ENCODE results near the gene TCF12.

TCF12 gene

GRCh38 chr15:57323299-57323805, 404.9 kb downstream of the TCF12 start:
- CTCF ChIA-PET, result interaction anchor here (1.3 to 2.9 kb wide), 4 partner anchors 12 to 204 kb away, joined by 3 to 15 read pairs (median 8); no protein-coding TSS in a partner anchor
- no peak for DNase-seq (ENCODE audit: low read depth, low spot score)
- no peak overlapping the region for H3K4me3 ChIP-seq (ENCODE audit: low read depth, low read length)
- POLR2A ChIA-PET, result no interaction called here
- TF ChIP-seq, protein P1, sequence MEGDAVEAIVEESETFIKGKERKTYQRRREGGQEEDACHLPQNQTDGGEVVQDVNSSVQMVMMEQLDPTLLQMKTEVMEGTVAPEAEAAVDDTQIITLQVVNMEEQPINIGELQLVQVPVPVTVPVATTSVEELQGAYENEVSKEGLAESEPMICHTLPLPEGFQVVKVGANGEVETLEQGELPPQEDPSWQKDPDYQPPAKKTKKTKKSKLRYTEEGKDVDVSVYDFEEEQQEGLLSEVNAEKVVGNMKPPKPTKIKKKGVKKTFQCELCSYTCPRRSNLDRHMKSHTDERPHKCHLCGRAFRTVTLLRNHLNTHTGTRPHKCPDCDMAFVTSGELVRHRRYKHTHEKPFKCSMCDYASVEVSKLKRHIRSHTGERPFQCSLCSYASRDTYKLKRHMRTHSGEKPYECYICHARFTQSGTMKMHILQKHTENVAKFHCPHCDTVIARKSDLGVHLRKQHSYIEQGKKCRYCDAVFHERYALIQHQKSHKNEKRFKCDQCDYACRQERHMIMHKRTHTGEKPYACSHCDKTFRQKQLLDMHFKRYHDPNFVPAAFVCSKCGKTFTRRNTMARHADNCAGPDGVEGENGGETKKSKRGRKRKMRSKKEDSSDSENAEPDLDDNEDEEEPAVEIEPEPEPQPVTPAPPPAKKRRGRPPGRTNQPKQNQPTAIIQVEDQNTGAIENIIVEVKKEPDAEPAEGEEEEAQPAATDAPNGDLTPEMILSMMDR (IDR thresholded peaks at IDR 0.05; ENCODE audit: insufficient read depth, low read length, missing control alignments), result no peak

DNA sequence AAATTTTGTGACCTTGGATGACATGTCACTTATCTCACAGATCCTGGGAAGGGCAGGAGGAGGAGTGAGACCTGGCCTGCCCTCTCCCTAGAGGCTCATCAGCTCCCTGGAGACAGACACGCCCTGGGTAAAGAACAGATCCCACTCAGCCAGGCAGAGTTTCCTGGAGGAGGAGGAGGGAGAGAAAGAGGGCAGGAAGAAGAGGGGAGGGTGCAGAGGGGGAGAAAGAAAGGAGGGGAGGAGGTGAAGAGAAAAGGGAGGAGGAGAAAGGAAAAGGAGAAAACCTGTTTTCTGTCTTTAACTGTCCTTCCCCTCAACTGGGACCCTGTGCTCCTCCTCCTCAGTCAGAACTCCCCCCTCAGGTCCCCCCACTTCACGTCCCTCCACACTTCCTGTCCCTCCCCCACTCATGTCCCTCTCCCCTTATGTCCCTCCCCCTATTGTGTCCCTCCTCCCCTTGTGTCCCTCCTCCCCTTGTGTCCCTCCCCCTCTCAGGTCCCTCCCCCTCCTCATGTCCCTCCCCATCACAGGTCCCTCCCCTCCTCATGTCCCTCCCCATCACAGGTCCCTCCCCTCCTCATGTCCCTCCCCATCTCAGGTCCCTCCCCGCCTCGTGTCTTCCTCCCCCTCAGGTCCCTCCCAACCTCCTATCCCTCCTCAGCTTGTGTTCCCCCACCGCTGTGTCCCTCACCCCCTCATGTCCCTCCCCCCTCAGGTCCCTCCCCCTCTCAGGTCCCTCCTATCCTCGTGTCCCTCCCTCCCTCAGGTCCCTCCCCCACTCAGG, 405.6 kb downstream of the TCF12 start:
- no peak overlapping the region for H3K4me3 ChIP-seq (ENCODE audit: low read depth, low read length)

DNA sequence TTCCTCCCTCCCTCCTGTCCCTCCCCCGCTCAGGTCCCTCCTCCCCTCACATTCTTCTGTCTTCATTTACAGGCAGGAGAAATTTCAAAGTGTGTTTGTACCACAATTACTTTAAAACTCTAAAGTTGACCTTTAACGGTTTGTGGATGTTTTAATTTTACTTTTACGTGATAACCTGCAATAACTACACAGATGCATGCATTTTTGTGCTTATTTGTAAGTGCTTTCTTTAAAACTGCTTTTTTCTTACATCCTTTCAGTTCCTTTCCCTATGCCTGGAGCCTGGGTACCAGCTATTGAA, 406.1 kb downstream of the TCF12 start:
- no peak overlapping the region for H3K4me3 ChIP-seq (ENCODE audit: low read depth, low read length)
- no peak for DNase-seq (ENCODE audit: low read depth, low spot score)
- POLR2A ChIA-PET, result no interaction called here
- TF ChIP-seq, protein P1 (IDR thresholded peaks at IDR 0.05; ENCODE audit: insufficient read depth, low read length, missing control alignments), result no peak
- CTCF ChIA-PET, result interaction anchor here (1.0 to 1.5 kb wide), 2 partner anchors 18 to 203 kb away, joined by 3 to 7 read pairs; no protein-coding TSS in a partner anchor

More for the DNA sequence above, 405.6 kb downstream of the TCF12 start:
- TF ChIP-seq, protein P1 (IDR thresholded peaks at IDR 0.05; ENCODE audit: insufficient read depth, low read length, missing control alignments), result no peak
- ChIA-PET CTCF (interaction anchor here (1.0 to 2.9 kb wide), 4 partner anchors 15 to 203 kb away, joined by 3 to 15 read pairs (median 10); no protein-coding TSS in a partner anchor), POLR2A (no interaction called here)
- no peak for DNase-seq (ENCODE audit: low read depth, low spot score)

- TF ChIP-seq, protein P1 (IDR thresholded peaks at IDR 0.05; ENCODE audit: insufficient read depth, low read length, missing control alignments), result no peak
- no peak for DNase-seq (ENCODE audit: low read depth, low spot score)
- CTCF ChIA-PET, result interaction anchor here (1.0 to 1.5 kb wide), 2 partner anchors 19 to 202 kb away, joined by 3 to 7 read pairs; no protein-coding TSS in a partner anchor
- no peak overlapping the region for H3K4me3 ChIP-seq (ENCODE audit: low read depth, low read length)
- POLR2A ChIA-PET, result interaction anchor here (0.7 kb wide), 1 partner anchor 189 kb away, joined by 3 read pairs; no protein-coding TSS in a partner anchor
Measured at GRCh38 chr15:57324944-57325679, 406.7 kb downstream of the TCF12 start.

DNA sequence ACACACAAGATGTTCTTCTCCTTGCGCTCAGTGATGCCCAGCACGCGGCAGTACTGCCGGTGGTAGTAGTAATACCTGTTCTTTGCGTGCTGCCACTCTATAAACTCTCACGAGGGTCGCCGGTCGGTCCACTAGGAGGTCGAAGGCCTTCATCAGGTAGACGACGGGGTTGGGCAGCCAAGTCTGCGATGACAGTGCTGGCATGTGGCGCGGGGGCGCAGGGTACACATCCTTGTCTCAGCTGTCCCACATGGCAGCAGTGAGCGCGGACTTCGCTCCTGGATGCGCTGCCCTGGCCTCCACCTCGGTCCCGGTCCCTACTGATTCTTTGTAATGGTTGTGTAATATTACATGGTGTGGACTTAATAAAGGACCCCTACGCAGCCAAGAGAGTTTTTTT, 407.8 kb downstream of the TCF12 start:
- ChIA-PET POLR2A (no interaction called here), CTCF (interaction anchor here (1.6 to 7.1 kb wide), 2 partner anchors 16 to 19 kb away, joined by 8 to 57 read pairs; no protein-coding TSS in a partner anchor)
- TF ChIP-seq, protein P1 (IDR thresholded peaks at IDR 0.05; ENCODE audit: insufficient read depth, low read length, missing control alignments), result no peak
- no peak for DNase-seq (ENCODE audit: low read depth, low spot score)
- no peak overlapping the region for H3K4me3 ChIP-seq (ENCODE audit: low read depth, low read length)
